Measurements from ENCODE around the gene ACVR1C. TPM values are rescaled to one million over a fixed set of nuclear protein-coding genes. Genes with fewer than 3 reads are reported as not detected.

ACVR1C gene
- total RNA-seq, 1 experiment from 2014 or later = 1.2 TPM

GRCh38 chr2:157661776-157662175 is 33.1 kb upstream of the ACVR1C start:
- H3K9me2 ChIP-seq (ENCODE audit: insufficient read depth) = no peaks in the 10 kb centered on the region
- H4K20me1 ChIP-seq (ENCODE audit: insufficient read depth) = no peaks in the 10 kb centered on the region
- no peak overlapping the region for H3K4me2 ChIP-seq (ENCODE audit: low read length)
- H2AFZ ChIP-seq (ENCODE audit: low read depth, low read length, poor library complexity, severe bottlenecking) = no peak overlapping the region
- no peaks in the 10 kb centered on the region; a peak in 1 of 4 replicates for H3K9me3 ChIP-seq (ENCODE audit: control insufficient read depth in 1 of 2, insufficient read depth in 1 of 2, low read depth in 1 of 2, low read length in 2 of 2)
- H3K4me3 ChIP-seq (replicated peaks in 1 of 2; ENCODE audit: low read depth in 1 of 2, low read length in 2 of 2) = no peak overlapping the region
- no peaks in the 10 kb centered on the region for H3K27me3 ChIP-seq (ENCODE audit: insufficient read depth, low read length)
- no peak for DNase-seq (ENCODE audit: low read depth, low spot score)
- CTCF ChIA-PET = no interaction called here
- ATAC-seq = no peak
- POLR2A ChIA-PET = no interaction called here
- no TSS peak for BruUV-seq (replicated peaks)
- H3K36me3 ChIP-seq (ENCODE audit: control insufficient read depth in 1 of 2, insufficient read depth in 2 of 2, low read length in 2 of 2) = no peaks in the 10 kb centered on the region
- H3K79me2 ChIP-seq (ENCODE audit: insufficient read depth, low read length) = no peaks in the 10 kb centered on the region
- no peaks in the 10 kb centered on the region for H3K4me1 ChIP-seq (ENCODE audit: control insufficient read depth in 1 of 2, insufficient read depth in 2 of 2, low read length in 2 of 2)
- H3K27ac ChIP-seq (ENCODE audit: low read depth, low read length) = no peak overlapping the region
- H3K9ac ChIP-seq (ENCODE audit: low read length) = no peak overlapping the region
- TF ChIP-seq POLR2A (IDR thresholded peaks at IDR 0.05; ENCODE audit: borderline replicate concordance, extremely low read depth, insufficient read depth, insufficient read length) (no peak), FOSL1 (IDR thresholded peaks at IDR 0.05; ENCODE audit: low read depth) (no peak), SRF (IDR thresholded peaks at IDR 0.05; ENCODE audit: low read depth) (no peak), CTCF (IDR thresholded peaks at IDR 0.05 in 2 of 3, conservative IDR thresholded peaks at IDR 0.05 in 1 of 3; ENCODE audit: borderline replicate concordance in 1 of 3, insufficient read depth in 1 of 3, low read depth in 2 of 3, low read length in 2 of 3) (no peak), ATF3 (IDR thresholded peaks at IDR 0.05) (no peak), ZNF274 (IDR thresholded peaks at IDR 0.05; ENCODE audit: low read depth, low read length) (no peak), JUND (IDR thresholded peaks at IDR 0.05) (no peak), ZBTB33 (IDR thresholded peaks at IDR 0.05; ENCODE audit: extremely low read depth, insufficient replicate concordance, low read length) (no peak), CEBPB (IDR thresholded peaks at IDR 0.05; ENCODE audit: low read depth) (no peak), EGR1 (IDR thresholded peaks at IDR 0.05; ENCODE audit: low read depth) (no peak), MAX (IDR thresholded peaks at IDR 0.05) (no peak), ELF1 (IDR thresholded peaks at IDR 0.05; ENCODE audit: borderline replicate concordance, low read depth) (no peak), ZFX (IDR thresholded peaks at IDR 0.05) (no peak), POLR2AphosphoS5 (IDR thresholded peaks at IDR 0.05; ENCODE audit: low read depth, low read length) (no peak), SP1 (IDR thresholded peaks at IDR 0.05; ENCODE audit: low read depth) (no peak), RAD21 (IDR thresholded peaks at IDR 0.05; ENCODE audit: low read depth) (no peak), REST (IDR thresholded peaks at IDR 0.05; ENCODE audit: low read depth) (no peak), EZH2 (IDR thresholded peaks at IDR 0.05) (no peak), SIN3A (IDR thresholded peaks at IDR 0.05; ENCODE audit: low read depth) (no peak), TCF7L2 (IDR thresholded peaks at IDR 0.05; ENCODE audit: borderline replicate concordance, extremely low read depth, insufficient read depth, insufficient read length) (no peak)
- intact Hi-C loops (cut with micrococcal nuclease) = no loop called here
- RAD21 ChIA-PET (ENCODE audit: low non-redundant PET in 1 of 2, low total read pairs in 2 of 2, uncharacterized antibody in 2 of 2, unreplicated experiment in 2 of 2) = no interaction called here
